Panc1 (cell line): Measurements from ENCODE around the gene FYN. TPM values are rescaled to one million over a fixed set of nuclear protein-coding genes. Genes with fewer than 3 reads are reported as not detected.

Source experiments
- ATAC-seq: fragments of 200-7000 bp; cut with Tn5 transposase; 2 replicates; pipeline ENCODE4 v1.9.1; 2020; ENCODE audit warnings: mild to moderate bottlenecking, moderate library complexity
- BruUV-seq: library from RNA; stranded (reverse); fragments of 400-500 nt; replicated peaks from 2 replicates; lab custom pipeline; 2021; lab: Mats Ljungman, UMichigan
- CTCF ChIA-PET: fragments of 300-600 bp; sonication (Branson Sonifier 250); formaldehyde crosslinking; loops from one replicate; lab custom pipeline; 2022; ENCODE audit warnings: antibody characterized with exemption; lab: Charles Lee
- POLR2A ChIA-PET: fragments of 300-600 bp; sonication (Branson Sonifier 250); formaldehyde crosslinking; loops from one replicate; lab custom pipeline; 2022; ENCODE audit warnings: antibody characterized with exemption; lab: Charles Lee
- DNase-seq: peaks from one replicate; pipeline ENCODE4 v3.0.0-alpha.2; 2010; ENCODE audit warnings: low read depth, low spot score
- H3K27ac ChIP-seq: 2 replicates; pipeline ENCODE4 v1.5.1; 2011; ENCODE audit warnings: mild to moderate bottlenecking, low read length, inconsistent platforms
- H3K27me3 ChIP-seq: fragments of 200-500 bp; sonication (Bioruptor generic); 2 replicates; pipeline ENCODE4 v1.6.0; 2014; ENCODE audit warnings: low read length, inconsistent platforms; ENCODE audit not compliant: control insufficient read depth, insufficient read depth
- H3K36me3 ChIP-seq: fragments of 200-500 bp; sonication (Bioruptor generic); 2 replicates; pipeline ENCODE4 v1.5.1; 2014; ENCODE audit warnings: inconsistent platforms, mild to moderate bottlenecking, low read length, moderate library complexity; ENCODE audit not compliant: control insufficient read depth, insufficient read depth
- H3K4me1 ChIP-seq: 2 replicates; pipeline ENCODE4 v1.5.1; 2011; ENCODE audit warnings: inconsistent platforms, mild to moderate bottlenecking, low read length, moderate library complexity; ENCODE audit not compliant: control insufficient read depth, insufficient read depth
- H3K4me3 ChIP-seq, 2 experiments: 2 replicates each; pipeline ENCODE4 v1.5.1; 2011 to 2012; ENCODE audit warnings: low read depth in 2 of 2, low read length in 2 of 2, mild to moderate bottlenecking in 2 of 2, inconsistent platforms in 1 of 2, moderate library complexity in 1 of 2
- H3K9me3 ChIP-seq: fragments of 200-500 bp; sonication (Bioruptor generic); 2 replicates; pipeline ENCODE4 v1.5.1; 2014; ENCODE audit warnings: low read depth, mild to moderate bottlenecking, inconsistent platforms, low read length, moderate library complexity; ENCODE audit not compliant: control insufficient read depth, insufficient read depth
- POLR2AphosphoS5 ChIP-seq: IDR thresholded peaks from 2 replicates; pipeline ENCODE4 v1.6.1; 2012; ENCODE audit warnings: mild to moderate bottlenecking, low read depth, low read length, moderate library complexity
- SIN3A ChIP-seq: IDR thresholded peaks from 2 replicates; pipeline ENCODE4 v1.6.1; 2012; ENCODE audit warnings: low read depth, mild to moderate bottlenecking, low read length, moderate library complexity, borderline replicate concordance; ENCODE audit not compliant: insufficient read depth
- TCF7L2 ChIP-seq: IDR thresholded peaks from 2 replicates; pipeline ENCODE4 v1.6.1; 2011; ENCODE audit warnings: mild to moderate bottlenecking, low read depth, low read length, inconsistent platforms
- in situ Hi-C: cut with HindIII; loops from 2 replicates; pipeline ENCODE4 v1.10.0; 2016; ENCODE audit warnings: low sequenced_read_pairs, low pct_unique_long_range_greater_than_20kb
- intact Hi-C: fragments of 100-400 bp; cut with micrococcal nuclease; formaldehyde crosslinking; loops from one replicate; pipeline ENCODE4 v1.10.0; 2022; ENCODE audit not compliant: unreplicated experiment
- total RNA-seq: library from RNA; stranded (reverse); gene quantifications from one replicate; pipeline ENCODE4 v1.2.1, GENCODE V29; 2021; ENCODE audit not compliant: unreplicated experiment
- TF ChIP-seq, protein P1 (sequence below): fragments of 450-650 bp; IDR thresholded peaks from 2 replicates; pipeline ENCODE4 v1.5.1; 2017; ENCODE audit warnings: mild to moderate bottlenecking
- TF ChIP-seq, protein P2 (sequence below), 2 experiments: IDR thresholded peaks; 2 replicates each; pipeline ENCODE4 v1.6.1; 2011 to 2012; ENCODE audit warnings: low read depth in 2 of 2, control low read depth in 1 of 2, low read length in 1 of 2, mild to moderate bottlenecking in 1 of 2, moderate library complexity in 1 of 2; ENCODE audit not compliant: insufficient read depth in 1 of 2

Gene FYN
- total RNA-seq, 1 experiment from 2014 or later: 4.2 TPM

DNA sequence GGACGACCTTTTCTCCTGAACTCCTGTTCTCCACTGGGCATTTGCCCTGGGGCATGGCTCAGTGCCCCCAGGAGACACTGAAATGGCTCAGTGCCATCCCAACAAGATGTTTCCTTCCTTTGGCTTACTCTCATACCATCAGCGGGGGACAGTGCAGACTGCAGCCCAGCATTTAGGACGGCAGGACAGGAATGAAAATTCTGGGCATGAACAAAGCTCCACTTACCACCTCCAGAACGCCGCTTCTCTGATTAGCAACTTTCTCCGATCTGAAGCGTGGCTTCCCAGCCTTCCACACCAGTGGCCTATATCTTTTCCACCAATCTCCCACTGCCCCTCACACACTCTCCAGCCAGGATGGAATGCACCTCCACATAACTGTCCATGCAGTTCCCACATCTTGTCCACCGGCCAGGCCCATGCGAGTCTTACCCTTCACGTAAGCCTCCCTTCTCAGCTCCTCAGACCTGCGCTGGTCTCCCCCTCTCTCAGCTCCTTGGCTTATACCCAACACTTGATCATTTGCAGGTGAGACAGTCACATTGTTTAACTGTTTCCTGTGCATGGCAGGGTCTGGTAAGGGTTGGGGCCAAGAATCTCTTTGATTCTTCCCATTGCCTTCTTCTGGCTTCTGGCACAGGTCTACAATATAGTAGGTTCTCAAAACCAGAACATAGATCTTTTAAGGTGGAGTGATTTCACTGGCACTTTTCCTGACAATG lies 114.5 kb downstream of the FYN start (continued):
- no peak for TF ChIP-seq SIN3A

DNA sequence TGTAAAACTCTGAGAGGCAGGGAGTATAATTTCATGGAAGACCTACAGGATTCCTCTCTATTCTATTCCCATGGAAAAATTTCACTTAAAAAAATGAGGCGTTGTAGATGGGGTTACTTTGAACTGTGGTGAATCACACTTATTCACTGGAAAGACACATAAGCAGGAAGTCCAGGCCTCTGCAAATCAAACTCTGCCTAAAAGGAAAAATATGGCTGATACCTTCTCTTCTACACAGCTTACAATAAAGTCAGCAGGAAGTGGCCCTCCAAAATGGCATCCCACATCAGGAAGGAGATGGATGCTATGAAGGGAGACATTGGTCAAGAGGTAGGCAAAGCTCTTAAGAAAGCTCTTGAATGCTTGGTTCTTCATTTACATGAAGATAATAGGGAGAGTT lies 115.9 kb downstream of the FYN start:
- TF ChIP-seq, protein P1, sequence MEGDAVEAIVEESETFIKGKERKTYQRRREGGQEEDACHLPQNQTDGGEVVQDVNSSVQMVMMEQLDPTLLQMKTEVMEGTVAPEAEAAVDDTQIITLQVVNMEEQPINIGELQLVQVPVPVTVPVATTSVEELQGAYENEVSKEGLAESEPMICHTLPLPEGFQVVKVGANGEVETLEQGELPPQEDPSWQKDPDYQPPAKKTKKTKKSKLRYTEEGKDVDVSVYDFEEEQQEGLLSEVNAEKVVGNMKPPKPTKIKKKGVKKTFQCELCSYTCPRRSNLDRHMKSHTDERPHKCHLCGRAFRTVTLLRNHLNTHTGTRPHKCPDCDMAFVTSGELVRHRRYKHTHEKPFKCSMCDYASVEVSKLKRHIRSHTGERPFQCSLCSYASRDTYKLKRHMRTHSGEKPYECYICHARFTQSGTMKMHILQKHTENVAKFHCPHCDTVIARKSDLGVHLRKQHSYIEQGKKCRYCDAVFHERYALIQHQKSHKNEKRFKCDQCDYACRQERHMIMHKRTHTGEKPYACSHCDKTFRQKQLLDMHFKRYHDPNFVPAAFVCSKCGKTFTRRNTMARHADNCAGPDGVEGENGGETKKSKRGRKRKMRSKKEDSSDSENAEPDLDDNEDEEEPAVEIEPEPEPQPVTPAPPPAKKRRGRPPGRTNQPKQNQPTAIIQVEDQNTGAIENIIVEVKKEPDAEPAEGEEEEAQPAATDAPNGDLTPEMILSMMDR: no peak
- TF ChIP-seq, protein P2, sequence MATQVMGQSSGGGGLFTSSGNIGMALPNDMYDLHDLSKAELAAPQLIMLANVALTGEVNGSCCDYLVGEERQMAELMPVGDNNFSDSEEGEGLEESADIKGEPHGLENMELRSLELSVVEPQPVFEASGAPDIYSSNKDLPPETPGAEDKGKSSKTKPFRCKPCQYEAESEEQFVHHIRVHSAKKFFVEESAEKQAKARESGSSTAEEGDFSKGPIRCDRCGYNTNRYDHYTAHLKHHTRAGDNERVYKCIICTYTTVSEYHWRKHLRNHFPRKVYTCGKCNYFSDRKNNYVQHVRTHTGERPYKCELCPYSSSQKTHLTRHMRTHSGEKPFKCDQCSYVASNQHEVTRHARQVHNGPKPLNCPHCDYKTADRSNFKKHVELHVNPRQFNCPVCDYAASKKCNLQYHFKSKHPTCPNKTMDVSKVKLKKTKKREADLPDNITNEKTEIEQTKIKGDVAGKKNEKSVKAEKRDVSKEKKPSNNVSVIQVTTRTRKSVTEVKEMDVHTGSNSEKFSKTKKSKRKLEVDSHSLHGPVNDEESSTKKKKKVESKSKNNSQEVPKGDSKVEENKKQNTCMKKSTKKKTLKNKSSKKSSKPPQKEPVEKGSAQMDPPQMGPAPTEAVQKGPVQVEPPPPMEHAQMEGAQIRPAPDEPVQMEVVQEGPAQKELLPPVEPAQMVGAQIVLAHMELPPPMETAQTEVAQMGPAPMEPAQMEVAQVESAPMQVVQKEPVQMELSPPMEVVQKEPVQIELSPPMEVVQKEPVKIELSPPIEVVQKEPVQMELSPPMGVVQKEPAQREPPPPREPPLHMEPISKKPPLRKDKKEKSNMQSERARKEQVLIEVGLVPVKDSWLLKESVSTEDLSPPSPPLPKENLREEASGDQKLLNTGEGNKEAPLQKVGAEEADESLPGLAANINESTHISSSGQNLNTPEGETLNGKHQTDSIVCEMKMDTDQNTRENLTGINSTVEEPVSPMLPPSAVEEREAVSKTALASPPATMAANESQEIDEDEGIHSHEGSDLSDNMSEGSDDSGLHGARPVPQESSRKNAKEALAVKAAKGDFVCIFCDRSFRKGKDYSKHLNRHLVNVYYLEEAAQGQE (IDR thresholded peaks at IDR 0.05; ENCODE audit: insufficient read depth in 1 of 2, low read depth in 2 of 2, low read length in 1 of 2): no peak
- TF ChIP-seq POLR2AphosphoS5: no peak
- TF ChIP-seq TCF7L2: no peak
- TF ChIP-seq SIN3A: no peak
- H3K36me3 ChIP-seq: no peaks in the 10 kb centered on the region
- H3K27ac ChIP-seq: no peak overlapping the region
- peaks cover 12% of the 10 kb centered on the region; the same call in 1 of the 2 replicates for H3K27me3 ChIP-seq
- in situ Hi-C loops: no loop called here
- no peaks in the 10 kb centered on the region for H3K4me1 ChIP-seq
- CTCF ChIA-PET: no interaction called here
- no peak overlapping the region for H3K4me3 ChIP-seq
- H3K9me3 ChIP-seq: no peaks in the 10 kb centered on the region
- POLR2A ChIA-PET: no interaction called here
- DNase-seq (no peak), ATAC-seq (no peak)
- intact Hi-C loops: no loop called here
- no TSS peak for BruUV-seq

DNA sequence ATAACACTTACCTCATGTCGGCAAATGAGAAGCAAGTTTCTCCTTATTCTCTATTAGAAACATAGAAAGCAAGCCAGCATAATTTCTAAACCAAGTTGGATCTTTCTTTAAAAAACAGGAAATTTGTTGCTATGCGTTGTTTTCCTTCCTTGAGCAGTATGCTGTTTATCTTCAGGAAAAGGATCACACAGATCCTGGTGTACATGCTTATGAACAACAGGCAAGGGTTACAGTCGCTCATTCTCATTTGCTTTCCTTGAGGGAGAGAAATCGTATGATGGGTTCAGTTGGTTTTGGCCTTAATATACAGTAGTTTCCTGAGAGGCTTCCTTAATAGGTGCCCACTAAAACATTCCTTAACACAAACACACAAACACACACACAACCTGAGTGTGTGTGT lies 118.8 kb downstream of the FYN start:
- Histone ChIP-seq H3K4me3 (no peak overlapping the region), H3K27me3 (peaks cover 21% of the 10 kb centered on the region; the same call in 1 of the 2 replicates), H3K36me3 (no peaks in the 10 kb centered on the region), H3K27ac (no peak overlapping the region), H3K9me3 (no peaks in the 10 kb centered on the region), H3K4me1 (no peaks in the 10 kb centered on the region)
- DNase-seq (no peak), ATAC-seq (no peak)
- TF ChIP-seq POLR2AphosphoS5 (no peak), TCF7L2 (no peak), SIN3A (no peak)
- TF ChIP-seq, protein P2 (IDR thresholded peaks at IDR 0.05; ENCODE audit: insufficient read depth in 1 of 2, low read depth in 2 of 2, low read length in 1 of 2): no peak
- TF ChIP-seq, protein P1: no peak
- intact Hi-C loops: no loop called here
- in situ Hi-C loops: no loop called here
- ChIA-PET POLR2A (no interaction called here), CTCF (no interaction called here)
- BruUV-seq: no TSS peak
